ENCODE measurements around the gene SERP2. TPM values are rescaled to one million over a fixed set of nuclear protein-coding genes. Genes with fewer than 3 reads are reported as not detected.

SERP2 gene
- polyA plus RNA-seq, 2 of the 4 experiments (the other 2 are of a cell fraction), result not detected

GRCh38 chr13:44429311-44429710, 55.7 kb downstream of the SERP2 start:
- TF ChIP-seq HMGXB4 (CRISPR knock-in tag; IDR thresholded peaks at IDR 0.05; ENCODE audit: borderline replicate concordance), result no peak
- TF ChIP-seq NR3C1 (IDR thresholded peaks at IDR 0.05), result no peak
- no peak overlapping the region for H3K4me3 ChIP-seq
- FAIRE-seq (no peak), ATAC-seq (no peak), DNase-seq (ENCODE audit: low read depth in 1 of 2, low spot score in 1 of 2) (no peak)
- peaks cover 8% of the 10 kb centered on the region for H3K9me3 ChIP-seq
- ChIA-PET CTCF (interaction anchor here (2.4 kb wide), 1 partner anchor 521 kb away, joined by 7 read pairs; no protein-coding TSS in a partner anchor), POLR2A (no interaction called here)
- H3K4me1 ChIP-seq, result peaks cover 32% of the 10 kb centered on the region; the same call in 2 of the 3 replicates
- WGBS (ENCODE audit: missing lambda C conversion rate), result 85% methylated on average over 2 of the region's 2 CpGs
- H3K27ac ChIP-seq, result no peak overlapping the region; a peak in 1 of 6 replicates
- H3K4me2 ChIP-seq, result no peak overlapping the region

GRCh38 chr13:44431150-44431549, 57.5 kb downstream of the SERP2 start:
- peak overlapping the region; percentile 4 to 32; a peak in 3 of 6 replicates for H3K27ac ChIP-seq
- ChIA-PET POLR2A (no interaction called here), CTCF (interaction anchor here (1.2 to 2.4 kb wide), 3 partner anchors 187 to 523 kb away, joined by 4 to 7 read pairs (median 4); no protein-coding TSS in a partner anchor)
- H3K4me2 ChIP-seq, result no peak overlapping the region
- peaks cover 32% of the 10 kb centered on the region; the same call in 2 of the 3 replicates for H3K4me1 ChIP-seq
- H3K9me3 ChIP-seq, result peaks cover 8% of the 10 kb centered on the region
- ATAC-seq, result 0 out of 6 replicates have a peak, but pooled peaks of 1 of the 2 experiments have one; percentile 7
- no peak overlapping the region for H3K4me3 ChIP-seq
- TF ChIP-seq HOXA7 (CRISPR knock-in tag; IDR thresholded peaks at IDR 0.05) (no peak), NPAS2 (CRISPR knock-in tag; IDR thresholded peaks at IDR 0.05; ENCODE audit: borderline replicate concordance) (no peak), RNF2 (IDR thresholded peaks at IDR 0.05; ENCODE audit: borderline replicate concordance, low read depth) (no peak)
- DNase-seq (ENCODE audit: low read depth in 1 of 2, low spot score in 1 of 2), result peak in 1 of 2 experiments; percentile 43
- FAIRE-seq, result no peak
- 74% methylated on average over 4 of the region's 4 CpGs for WGBS (ENCODE audit: missing lambda C conversion rate)

- peaks cover 4% of the 10 kb centered on the region for H3K9me3 ChIP-seq
- peak in 1 of 2 experiments; percentile 39 for DNase-seq (ENCODE audit: low read depth in 1 of 2, low spot score in 1 of 2)
- peaks cover 36% of the 10 kb centered on the region for H3K4me1 ChIP-seq
- ChIA-PET CTCF (interaction anchor here (0.7 to 1.1 kb wide), 2 partner anchors 523 to 524 kb away, joined by 3 read pairs; no protein-coding TSS in a partner anchor), POLR2A (interaction anchor here (1.4 to 1.5 kb wide), 2 partner anchors 122 to 126 kb away, joined by 6 to 7 read pairs; no protein-coding TSS in a partner anchor)
- H3K27ac ChIP-seq, result peak overlapping the region; percentile 28 to 94; a peak in 3 of 6 replicates
- peak overlapping the region; percentile 69 for H3K4me2 ChIP-seq
- TF ChIP-seq POLR2A (IDR thresholded peaks at IDR 0.05; ENCODE audit: low read length) (peak; percentile 29; the same call in 1 of the 2 replicates), KDM1A (IDR thresholded peaks at IDR 0.05; ENCODE audit: low read depth) (no peak), SMC3 (IDR thresholded peaks at IDR 0.05) (0 out of 3 replicates have a peak, but pooled peaks have one; percentile 9), JUN (IDR thresholded peaks at IDR 0.05) (peak; percentile 49 to 51; a peak in 4 of 5 replicates), HOXA7 (CRISPR knock-in tag; IDR thresholded peaks at IDR 0.05) (peak; percentile 20; the same call in 1 of the 2 replicates), RARB (CRISPR knock-in tag; IDR thresholded peaks at IDR 0.05) (no peak), ZFP36 (IDR thresholded peaks at IDR 0.05; ENCODE audit: borderline replicate concordance, partially characterized antibody) (no peak)
- FAIRE-seq, result no peak
- 76% methylated on average over 5 of the region's 5 CpGs for WGBS (ENCODE audit: missing lambda C conversion rate)
- H3K4me3 ChIP-seq, result no peak overlapping the region
- no peak for ATAC-seq
Observed at GRCh38 chr13:44432650-44433049, 59.0 kb downstream of the SERP2 start.

- Histone ChIP-seq H3K4me3 (peak overlapping the region; percentile 91), H3K27ac (peak overlapping the region; percentile 94 to 97), H3K9me3 (no peaks in the 10 kb centered on the region), H3K4me2 (peak overlapping the region; percentile 69), H3K4me1 (peaks cover 43% of the 10 kb centered on the region)
- FAIRE-seq (no peak), DNase-seq (ENCODE audit: low read depth in 1 of 2, low spot score in 1 of 2) (no peak), ATAC-seq (no peak)
- TF ChIP-seq MAZ (IDR thresholded peaks at IDR 0.05; ENCODE audit: borderline replicate concordance, low read depth, low read length), result no peak
- no peak for TF ChIP-seq NPAS2 (CRISPR knock-in tag; IDR thresholded peaks at IDR 0.05; ENCODE audit: borderline replicate concordance)
- no peak for TF ChIP-seq RCOR1 (IDR thresholded peaks at IDR 0.05; ENCODE audit: low read depth, low read length)
- no peak for TF ChIP-seq BHLHE40 (IDR thresholded peaks at IDR 0.05; ENCODE audit: low read depth, low read length)
- TF ChIP-seq ZSCAN20 (CRISPR knock-in tag; IDR thresholded peaks at IDR 0.05), result no peak
- TF ChIP-seq GATA3 (IDR thresholded peaks at IDR 0.05; ENCODE audit: borderline replicate concordance), result no peak
- TF ChIP-seq E2F6 (IDR thresholded peaks at IDR 0.05; ENCODE audit: borderline replicate concordance, low read depth), result no peak
- TF ChIP-seq JUNB (IDR thresholded peaks at IDR 0.05), result no peak
- 84% methylated on average over 15 of the region's 15 CpGs for WGBS (ENCODE audit: missing lambda C conversion rate)
- ChIA-PET POLR2A (interaction anchor here (1.2 to 1.7 kb wide), 6 partner anchors 122 to 236 kb away, joined by 4 to 11 read pairs (median 7); no protein-coding TSS in a partner anchor), CTCF (no interaction called here)
Observed at GRCh38 chr13:44433863-44434765, 60.5 kb downstream of the SERP2 start.

Data from A549 (cell line).